GM13977 (cell line): Measurements from ENCODE around the gene ABCC3.
A peak's percentile ranks its signal among the peaks of the same experiment; 100 is the strongest.

Source experiments
- DNase-seq: peaks from one replicate; pipeline ENCODE4 v3.0.0; 2012; ENCODE audit warnings: low spot score
- CTCF ChIP-seq: IDR thresholded peaks from 2 replicates; pipeline ENCODE4 v1.5.1; 2012; ENCODE audit warnings: mild to moderate bottlenecking, control low read depth; ENCODE audit not compliant: insufficient read depth; ENCODE audit errors: extremely low read depth, missing control alignments
- in situ Hi-C: fragments of 300-500 bp; cut with MboI; formaldehyde crosslinking; loops from one replicate; pipeline ENCODE4 v1.12.0; 2022; ENCODE audit warnings: low sequenced_read_pairs, low pct_unique_long_range_greater_than_20kb, mixed read lengths, inconsistent platforms; ENCODE audit not compliant: unreplicated experiment

ABCC3 gene

DNA sequence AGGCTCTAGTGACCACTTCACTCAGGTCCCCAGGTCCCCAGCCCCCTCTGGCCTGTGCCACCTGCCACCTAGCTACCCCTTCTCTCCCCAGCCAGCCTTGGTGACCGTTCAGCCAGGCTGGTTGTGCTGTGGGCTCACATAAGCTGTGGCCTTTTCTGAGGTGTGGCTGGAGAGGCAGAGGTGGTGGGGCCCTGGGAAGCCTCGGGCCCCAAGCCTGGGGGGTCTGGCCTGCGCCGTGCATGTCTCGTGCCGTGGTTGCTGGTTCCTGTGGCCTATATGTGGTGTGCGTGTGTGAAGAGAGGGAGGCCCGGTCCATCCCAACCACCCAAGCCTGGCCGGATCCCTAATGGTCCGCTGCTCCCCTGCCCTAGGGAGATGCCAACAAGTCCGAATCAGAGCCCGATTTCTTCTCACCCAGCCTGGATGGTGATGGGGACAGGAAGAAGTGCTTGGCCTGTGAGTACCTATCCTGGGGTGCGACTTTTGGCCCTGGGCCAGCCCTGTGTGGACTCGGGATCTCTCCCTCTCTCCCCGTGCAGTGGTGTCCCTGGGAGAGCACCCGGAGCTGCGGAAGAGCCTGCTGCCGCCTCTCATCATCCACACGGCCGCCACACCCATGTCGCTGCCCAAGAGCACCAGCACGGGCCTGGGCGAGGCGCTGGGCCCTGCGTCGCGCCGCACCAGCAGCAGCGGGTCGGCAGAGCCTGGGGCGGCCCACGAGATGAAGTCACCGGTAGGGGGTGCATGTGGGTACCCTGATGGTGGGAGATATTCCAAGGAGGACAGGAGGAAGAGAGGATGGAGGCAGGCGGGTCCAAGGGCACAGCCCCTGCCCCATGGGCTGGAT, 38.3 kb upstream of the ABCC3 start:
- no peak for DNase-seq
- in situ Hi-C loops: no loop called here
- peak; percentile 10 for TF ChIP-seq CTCF

DNA sequence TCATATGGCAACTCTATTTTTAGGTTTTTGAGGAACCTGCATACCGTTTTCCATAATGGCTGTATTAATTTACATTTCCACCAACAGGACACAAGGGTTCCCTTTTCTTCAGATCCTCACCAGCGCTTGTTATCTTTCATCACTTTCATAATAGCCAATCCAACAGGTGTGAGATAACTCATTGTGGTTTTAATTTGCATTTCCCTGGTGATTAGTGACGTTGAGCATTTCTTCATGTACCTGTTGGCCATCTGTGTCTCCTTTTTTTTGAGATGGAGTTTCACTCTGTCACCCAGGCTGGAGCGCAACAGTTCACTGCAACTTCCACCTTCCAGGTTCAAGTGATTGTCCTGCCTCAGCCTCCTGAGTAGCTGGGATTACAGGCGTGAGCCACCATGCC, 36.2 kb upstream of the ABCC3 start:
- DNase-seq: no peak
- in situ Hi-C loops: no loop called here
- TF ChIP-seq CTCF: no peak

- in situ Hi-C loops: no loop called here
- no peak for DNase-seq
- no peak for TF ChIP-seq CTCF
These were observed 35.1 kb upstream of the ABCC3 start for GRCh38 chr17:50599606-50600005.

DNA sequence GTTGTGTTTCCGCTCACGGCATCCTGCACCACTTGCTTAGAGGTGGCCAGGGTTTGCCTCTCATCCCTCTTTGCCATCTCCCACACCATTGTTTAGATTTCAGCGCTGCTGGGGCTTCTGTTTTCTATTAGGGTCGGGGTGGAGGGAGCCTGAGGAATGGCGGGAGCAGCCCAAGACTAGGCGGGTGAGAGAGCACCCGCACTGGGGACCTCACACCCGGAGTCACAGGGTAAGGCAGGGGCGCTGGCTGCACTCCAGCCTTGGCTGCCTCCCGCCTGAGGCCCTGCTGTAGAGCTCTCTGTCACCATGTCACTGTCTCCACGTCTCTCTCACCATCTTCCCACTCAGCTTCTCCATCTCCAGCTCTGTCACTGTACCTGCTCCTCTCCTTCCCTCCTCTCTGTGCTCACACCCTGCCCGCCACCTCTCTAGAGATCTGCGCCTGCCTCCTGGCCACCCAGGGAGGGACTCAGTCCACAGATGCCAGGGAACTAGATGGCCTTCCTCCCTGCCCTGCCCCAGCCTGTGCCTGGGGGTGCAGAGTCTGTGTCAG, 32.8 kb upstream of the ABCC3 start:
- in situ Hi-C loops: no loop called here
- no peak for DNase-seq
- TF ChIP-seq CTCF: no peak

DNA sequence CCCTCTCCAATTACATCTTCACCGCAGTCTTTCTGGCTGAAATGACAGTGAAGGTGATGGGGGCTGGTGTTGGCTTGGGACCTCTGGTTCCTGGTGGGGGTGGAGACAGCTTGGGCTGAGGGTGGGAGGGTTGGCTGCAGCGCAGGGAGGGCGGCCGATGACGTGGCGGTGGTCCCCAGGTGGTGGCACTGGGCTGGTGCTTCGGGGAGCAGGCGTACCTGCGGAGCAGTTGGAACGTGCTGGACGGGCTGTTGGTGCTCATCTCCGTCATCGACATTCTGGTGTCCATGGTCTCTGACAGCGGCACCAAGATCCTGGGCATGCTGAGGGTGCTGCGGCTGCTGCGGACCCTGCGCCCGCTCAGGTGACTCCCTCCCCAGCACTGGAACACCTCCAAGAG, 31.8 kb upstream of the ABCC3 start:
- TF ChIP-seq CTCF: no peak
- in situ Hi-C loops: no loop called here
- DNase-seq: no peak

DNA sequence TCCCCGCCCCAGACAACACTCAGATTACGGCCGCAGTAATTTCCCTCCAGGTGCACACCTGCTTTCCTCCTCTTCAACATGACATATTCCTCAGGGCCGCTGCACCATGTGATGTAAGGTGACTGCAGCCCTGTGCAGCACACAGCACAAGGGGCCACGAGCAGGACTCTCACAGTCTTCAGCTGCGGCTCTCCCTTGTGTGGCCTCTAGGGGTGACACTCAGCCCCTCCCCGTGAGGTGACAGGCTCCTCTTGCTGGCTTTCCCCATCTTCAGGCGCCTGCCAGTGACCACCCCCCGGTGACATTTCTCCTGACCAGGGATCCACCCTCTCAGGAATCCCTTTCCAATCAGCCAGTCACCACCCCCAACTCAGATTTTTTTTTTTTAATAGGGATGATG, 31.3 kb upstream of the ABCC3 start:
- TF ChIP-seq CTCF: no peak
- DNase-seq: peak; percentile 58
- in situ Hi-C loops: no loop called here
